H9 (cell line): Measurements from ENCODE around the gene C3orf85. TPM values are rescaled to one million over a fixed set of nuclear protein-coding genes. Genes with fewer than 3 reads are reported as not detected.

Source experiments
- DNase-seq: peaks from one replicate; pipeline ENCODE4 v3.0.0-alpha.2; 2017
- H2AFZ ChIP-seq: one replicate; pipeline ENCODE4 v1.6.1; 2013; ENCODE audit warnings: mild to moderate bottlenecking, low read length, control low read depth, moderate library complexity
- H2AK5ac ChIP-seq: 2 replicates; pipeline ENCODE4 v1.6.1; 2013; ENCODE audit warnings: low read length, control low read depth, mixed read lengths; ENCODE audit not compliant: insufficient read length
- H2BK120ac ChIP-seq: one replicate; pipeline ENCODE4 v1.6.1; 2013; ENCODE audit warnings: low read depth, mild to moderate bottlenecking, low read length, control low read depth, inconsistent platforms; ENCODE audit not compliant: poor library complexity, severe bottlenecking
- H2BK12ac ChIP-seq: 2 replicates; pipeline ENCODE4 v1.6.1; 2013; ENCODE audit warnings: low read length, control low read depth, mixed read lengths, low read depth; ENCODE audit not compliant: insufficient read length
- H2BK15ac ChIP-seq: 2 replicates; pipeline ENCODE4 v1.6.1; 2013; ENCODE audit warnings: low read depth, low read length, control low read depth
- H2BK20ac ChIP-seq: one replicate; pipeline ENCODE4 v1.6.1; 2013; ENCODE audit warnings: low read depth, mild to moderate bottlenecking, low read length, control low read depth, inconsistent platforms; ENCODE audit not compliant: poor library complexity, severe bottlenecking
- H2BK5ac ChIP-seq: 2 replicates; pipeline ENCODE4 v1.6.1; 2013; ENCODE audit warnings: low read length, control low read depth, mixed read lengths; ENCODE audit not compliant: insufficient read length
- H3K14ac ChIP-seq: 2 replicates; pipeline ENCODE4 v1.6.1; 2013; ENCODE audit warnings: low read length, control low read depth; ENCODE audit not compliant: insufficient read depth
- H3K18ac ChIP-seq: 2 replicates; pipeline ENCODE4 v1.6.1; 2013; ENCODE audit warnings: low read depth, mild to moderate bottlenecking, mixed read lengths, low read length, control low read depth; ENCODE audit not compliant: insufficient read length
- H3K23ac ChIP-seq: 2 replicates; pipeline ENCODE4 v1.6.1; 2013; ENCODE audit warnings: low read length, control low read depth, mixed read lengths, low read depth; ENCODE audit not compliant: insufficient read length
- H3K23me2 ChIP-seq: 2 replicates; pipeline ENCODE4 v1.6.1; 2013; ENCODE audit warnings: low read depth, mild to moderate bottlenecking, mixed read lengths, low read length, control low read depth; ENCODE audit not compliant: insufficient read length, poor library complexity, severe bottlenecking
- H3K27ac ChIP-seq: 2 replicates; pipeline ENCODE4 v1.5.1; 2013; ENCODE audit warnings: low read length, control low read depth, mixed read lengths, low read depth; ENCODE audit not compliant: insufficient read length
- H3K27me3 ChIP-seq: 2 replicates; pipeline ENCODE4 v1.6.1; 2013; ENCODE audit warnings: low read length, control low read depth, inconsistent platforms; ENCODE audit not compliant: insufficient read depth
- H3K4ac ChIP-seq: 2 replicates; pipeline ENCODE4 v1.6.1; 2013; ENCODE audit warnings: low read depth, mild to moderate bottlenecking, control low read depth, inconsistent platforms, low read length, moderate library complexity
- H3K4me1 ChIP-seq: 2 replicates; pipeline ENCODE4 v1.6.1; 2013; ENCODE audit warnings: low read length, control low read depth, inconsistent platforms; ENCODE audit not compliant: insufficient read depth
- H3K4me2 ChIP-seq: 2 replicates; pipeline ENCODE4 v1.6.1; 2013; ENCODE audit warnings: low read length, control low read depth, mixed read lengths; ENCODE audit not compliant: insufficient read length, insufficient read depth
- H3K56ac ChIP-seq: 2 replicates; pipeline ENCODE4 v1.6.1; 2013; ENCODE audit warnings: low read depth, mild to moderate bottlenecking, mixed read lengths, low read length, control low read depth; ENCODE audit not compliant: insufficient read length
- H3K79me1 ChIP-seq: 2 replicates; pipeline ENCODE4 v1.6.1; 2013; ENCODE audit warnings: low read depth, mild to moderate bottlenecking, moderate library complexity, low read length, control low read depth, inconsistent platforms; ENCODE audit not compliant: insufficient read depth, poor library complexity, severe bottlenecking
- H3K79me2 ChIP-seq: 2 replicates; pipeline ENCODE4 v1.6.1; 2013; ENCODE audit warnings: low read length, control low read depth, inconsistent platforms; ENCODE audit not compliant: insufficient read depth
- H3K9ac ChIP-seq: 2 replicates; pipeline ENCODE4 v1.6.1; 2013; ENCODE audit warnings: low read length, control low read depth, mixed read lengths; ENCODE audit not compliant: insufficient read length; ENCODE audit errors: extremely low read depth
- H3K9me3 ChIP-seq: one replicate; pipeline ENCODE4 v1.6.1; 2013; ENCODE audit warnings: low read depth, low read length, inconsistent platforms; ENCODE audit not compliant: control insufficient read depth
- H3T11ph ChIP-seq: one replicate; pipeline ENCODE4 v1.6.1; 2013; ENCODE audit warnings: mild to moderate bottlenecking, low read length, control low read depth, inconsistent platforms
- H4K20me1 ChIP-seq: one replicate; pipeline ENCODE4 v1.6.1; 2013; ENCODE audit not compliant: control insufficient read depth, insufficient read length, insufficient read depth
- H4K5ac ChIP-seq: 2 replicates; pipeline ENCODE4 v1.6.1; 2013; ENCODE audit warnings: low read depth, mild to moderate bottlenecking, mixed read lengths, low read length, control low read depth; ENCODE audit not compliant: insufficient read length
- H4K8ac ChIP-seq: replicated peaks from 2 replicates; pipeline ENCODE4 v1.6.1; 2013; ENCODE audit warnings: low read length, control low read depth, mixed read lengths, low read depth; ENCODE audit not compliant: insufficient read length
- H4K91ac ChIP-seq: 2 replicates; pipeline ENCODE4 v1.6.1; 2013; ENCODE audit warnings: low read depth, mild to moderate bottlenecking, moderate library complexity, mixed read lengths, low read length, control low read depth; ENCODE audit not compliant: insufficient read length
- H3K27ac Mint-ChIP-seq, 3 experiments: 2 replicates in 2 of 3; 3 replicates in 1 of 3; pipeline ENCODE4 v1.8.0; 2020 to 2021; ENCODE audit warnings: mixed read lengths in 3 of 3, mild to moderate bottlenecking in 1 of 3, moderate library complexity in 1 of 3
- H3K27me3 Mint-ChIP-seq: 2 replicates; pipeline ENCODE4 v1.8.0; 2021; ENCODE audit warnings: low read depth, mild to moderate bottlenecking, moderate library complexity, mixed read lengths
- H3K36me3 Mint-ChIP-seq, 3 experiments: 2 replicates in 2 of 3; 3 replicates in 1 of 3; pipeline ENCODE4 v1.8.0; 2020 to 2021; ENCODE audit warnings: low read depth in 3 of 3, mixed read lengths in 3 of 3; ENCODE audit not compliant: insufficient read depth in 1 of 3
- H3K4me1 Mint-ChIP-seq, 2 experiments: 2 replicates each; pipeline ENCODE4 v1.8.0; 2020; ENCODE audit warnings: mixed read lengths in 2 of 2
- H3K4me3 Mint-ChIP-seq, 2 experiments: 2 replicates in 1 of 2; 3 replicates in 1 of 2; pipeline ENCODE4 v1.8.0; 2020 to 2021; ENCODE audit warnings: mild to moderate bottlenecking in 2 of 2, mixed read lengths in 2 of 2, moderate library complexity in 1 of 2
- H3K9me3 Mint-ChIP-seq, 2 experiments: 2 replicates in 1 of 2; 3 replicates in 1 of 2; pipeline ENCODE4 v1.8.0; 2020; ENCODE audit warnings: mild to moderate bottlenecking in 2 of 2, mixed read lengths in 2 of 2, moderate library complexity in 1 of 2
- WGBS: extraction: QIAGEN DNeasy Blood & Tissue Kit; methylation state at CpG from one replicate; pipeline ENCODE4 v1.1.7; 2013; ENCODE audit warnings: missing lambda C conversion rate, low lambda C conversion rate, mixed read lengths; ENCODE audit not compliant: insufficient read length; ENCODE audit errors: extremely low coverage; 5-methylcytosine and 5-hydroxymethylcytosine counted together
- total RNA-seq: library from RNA; stranded (reverse); gene quantifications from 2 replicates; pipeline ENCODE4 v1.2.1, GENCODE V29; 2021
- TF ChIP-seq, protein P1 (sequence below): fragments of 200-600 bp; sonication (generic); conservative IDR thresholded peaks from 3 replicates; pipeline ENCODE4 v1.8.0; 2021; ENCODE audit warnings: antibody characterized with exemption, mild to moderate bottlenecking

Gene C3orf85
- total RNA-seq, 1 experiment from 2014 or later = not detected

DNA sequence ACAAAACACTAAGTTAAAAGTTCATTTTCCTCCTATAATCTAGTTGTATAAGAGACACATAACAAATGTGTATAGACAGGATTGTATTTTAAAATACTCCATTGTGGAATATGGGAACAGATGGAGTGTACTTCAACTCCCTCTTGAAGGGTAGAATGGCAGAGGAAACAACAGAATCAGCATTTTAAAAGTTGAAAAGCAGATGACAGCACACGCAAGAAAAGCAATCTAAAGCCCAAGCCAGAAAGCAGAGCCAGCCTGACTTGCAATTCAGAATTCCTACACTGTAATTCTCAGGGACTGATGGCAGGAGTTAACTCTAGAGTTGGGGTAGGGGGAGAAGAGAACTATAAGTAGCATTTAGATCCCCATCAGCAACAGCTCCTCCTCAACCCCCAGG lies 41.4 kb upstream of the C3orf85 start:
- Histone ChIP-seq H2BK15ac (no peak overlapping the region), H3K23me2 (no peaks in the 10 kb centered on the region), H3K27ac (no peak overlapping the region), H3K56ac (no peak overlapping the region), H4K20me1 (no peaks in the 10 kb centered on the region), H3K79me2 (no peaks in the 10 kb centered on the region), H2BK120ac (no peak overlapping the region), H3T11ph (no peak overlapping the region), H3K4me1 (no peaks in the 10 kb centered on the region), H3K4me2 (no peak overlapping the region), H3K79me1 (no peaks in the 10 kb centered on the region), H3K18ac (no peak overlapping the region), H3K4ac (no peak overlapping the region), H2BK12ac (no peak overlapping the region), H4K8ac (no peak overlapping the region), H4K5ac (no peak overlapping the region), H2AFZ (no peak overlapping the region), H3K14ac (no peak overlapping the region), H3K27me3 (no peaks in the 10 kb centered on the region), H3K23ac (no peak overlapping the region), H4K91ac (no peak overlapping the region), H2BK5ac (no peak overlapping the region), H3K9ac (no peak overlapping the region), H2AK5ac (no peak overlapping the region), H2BK20ac (no peak overlapping the region), H3K9me3 (no peaks in the 10 kb centered on the region)
- Mint-ChIP-seq H3K9me3 (no peaks in the 10 kb centered on the region), H3K27me3 (no peaks in the 10 kb centered on the region; the same call in 1 of the 2 replicates), H3K4me3 (no peak overlapping the region), H3K36me3 (no peaks in the 10 kb centered on the region), H3K4me1 (peaks cover 0 to 5% of the 10 kb centered on the region in 2 experiments; a peak in 2 of 4 replicates), H3K27ac (no peak overlapping the region)
- no CpG with 5 or more reads among the region's 1 CpG for WGBS
- DNase-seq = no peak
- TF ChIP-seq, protein P1, sequence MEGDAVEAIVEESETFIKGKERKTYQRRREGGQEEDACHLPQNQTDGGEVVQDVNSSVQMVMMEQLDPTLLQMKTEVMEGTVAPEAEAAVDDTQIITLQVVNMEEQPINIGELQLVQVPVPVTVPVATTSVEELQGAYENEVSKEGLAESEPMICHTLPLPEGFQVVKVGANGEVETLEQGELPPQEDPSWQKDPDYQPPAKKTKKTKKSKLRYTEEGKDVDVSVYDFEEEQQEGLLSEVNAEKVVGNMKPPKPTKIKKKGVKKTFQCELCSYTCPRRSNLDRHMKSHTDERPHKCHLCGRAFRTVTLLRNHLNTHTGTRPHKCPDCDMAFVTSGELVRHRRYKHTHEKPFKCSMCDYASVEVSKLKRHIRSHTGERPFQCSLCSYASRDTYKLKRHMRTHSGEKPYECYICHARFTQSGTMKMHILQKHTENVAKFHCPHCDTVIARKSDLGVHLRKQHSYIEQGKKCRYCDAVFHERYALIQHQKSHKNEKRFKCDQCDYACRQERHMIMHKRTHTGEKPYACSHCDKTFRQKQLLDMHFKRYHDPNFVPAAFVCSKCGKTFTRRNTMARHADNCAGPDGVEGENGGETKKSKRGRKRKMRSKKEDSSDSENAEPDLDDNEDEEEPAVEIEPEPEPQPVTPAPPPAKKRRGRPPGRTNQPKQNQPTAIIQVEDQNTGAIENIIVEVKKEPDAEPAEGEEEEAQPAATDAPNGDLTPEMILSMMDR = no peak
